ENCODE data around the gene PLA2G4E. TPM values are rescaled to one million over a fixed set of nuclear protein-coding genes. Genes with fewer than 3 reads are reported as not detected.

PLA2G4E gene
- total and polyA plus RNA-seq, 7 donors = 0.13 TPM; not detected in 6

- WGBS, 2 donors = 86 to 96% methylated on average over 4 of the region's 4 CpGs
- no peak for DNase-seq
- intact Hi-C loops (cut with DNase I) = no loop called here
- H3K4me1 ChIP-seq = no peaks in the 10 kb centered on the region
- no peaks in the 10 kb centered on the region for H3K9me3 ChIP-seq
- H3K36me3 ChIP-seq = no peaks in the 10 kb centered on the region
- H3K27me3 ChIP-seq = no peaks in the 10 kb centered on the region
- H3K4me3 ChIP-seq = no peak overlapping the region
- no peak overlapping the region for H3K27ac ChIP-seq
- TF ChIP-seq POLR2A (IDR thresholded peaks at IDR 0.05) (no peak), POLR2AphosphoS5 (IDR thresholded peaks at IDR 0.05) (no peak), EP300 (IDR thresholded peaks at IDR 0.05) (no peak), CTCF (IDR thresholded peaks at IDR 0.05) (no peak)
These were observed 6.4 kb downstream of the PLA2G4E start for GRCh38 chr15:42014406-42014805.

DNA sequence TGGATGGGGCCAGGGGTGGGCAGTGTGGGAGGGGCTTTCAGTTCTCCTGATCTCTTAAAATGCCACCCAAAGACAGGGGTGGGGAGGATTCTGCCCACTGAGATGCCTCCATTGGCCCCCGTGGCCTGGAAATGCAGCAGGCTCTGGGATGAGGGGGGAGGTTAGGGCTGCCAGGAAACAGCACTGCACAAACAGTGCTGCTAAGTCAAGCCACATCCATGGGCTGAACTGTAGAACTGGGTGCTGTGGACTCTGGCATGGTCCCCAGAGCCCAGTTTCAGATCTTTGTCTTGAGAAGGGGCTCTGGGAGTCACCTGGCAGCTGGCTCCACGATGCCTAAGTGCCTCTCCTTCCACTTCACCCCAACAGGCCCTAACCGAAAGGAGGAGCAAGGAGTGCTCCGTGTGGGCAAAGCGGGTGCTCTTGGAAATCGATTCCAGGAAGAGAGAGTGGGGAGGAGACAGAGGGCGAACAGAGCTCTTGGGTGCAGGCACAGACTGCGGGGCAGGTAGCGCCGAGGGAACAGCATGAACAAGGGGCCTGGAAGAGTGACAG lies 7.8 kb downstream of the PLA2G4E start:
- TF ChIP-seq POLR2A (IDR thresholded peaks at IDR 0.05) (no peak), CTCF (IDR thresholded peaks at IDR 0.05) (no peak), EP300 (IDR thresholded peaks at IDR 0.05) (no peak), POLR2AphosphoS5 (IDR thresholded peaks at IDR 0.05) (no peak)
- intact Hi-C loops (cut with DNase I) = no loop called here
- Histone ChIP-seq H3K4me1 (no peaks in the 10 kb centered on the region), H3K9me3 (no peaks in the 10 kb centered on the region), H3K4me3 (no peak overlapping the region), H3K27me3 (no peaks in the 10 kb centered on the region), H3K27ac (no peak overlapping the region), H3K36me3 (no peaks in the 10 kb centered on the region)
- no peak for DNase-seq
- 91 to 95% methylated on average over 10 of the region's 10 CpGs for WGBS, 2 donors

DNA sequence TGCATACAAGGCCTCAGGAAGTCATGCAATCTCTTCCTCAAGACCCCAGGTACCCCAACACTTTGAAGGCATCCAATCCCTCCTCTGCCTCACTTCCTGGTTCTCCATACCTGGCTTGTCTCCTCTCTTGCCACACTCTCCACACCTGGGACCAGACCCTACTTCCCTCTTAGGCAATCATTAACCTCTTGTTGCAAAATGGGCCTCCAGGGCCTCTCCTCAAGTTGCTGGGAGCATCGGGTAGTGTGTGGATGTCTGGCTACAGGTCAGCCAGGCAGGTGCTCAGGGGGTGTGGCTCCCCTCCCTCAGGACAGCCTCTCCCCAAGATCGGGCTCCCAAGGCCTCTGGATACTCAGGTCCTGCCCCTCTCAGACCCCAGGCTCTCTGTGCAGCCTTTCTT lies 8.6 kb downstream of the PLA2G4E start:
- Histone ChIP-seq H3K9me3 (no peaks in the 10 kb centered on the region), H3K27me3 (no peaks in the 10 kb centered on the region), H3K27ac (no peak overlapping the region), H3K36me3 (no peaks in the 10 kb centered on the region), H3K4me3 (no peak overlapping the region), H3K4me1 (no peaks in the 10 kb centered on the region)
- TF ChIP-seq POLR2AphosphoS5 (IDR thresholded peaks at IDR 0.05) = no peak
- intact Hi-C loops (cut with DNase I) = no loop called here
- 15 to 64% methylated on average over 2 of the region's 2 CpGs for WGBS, 2 donors
- no peak for DNase-seq

DNA sequence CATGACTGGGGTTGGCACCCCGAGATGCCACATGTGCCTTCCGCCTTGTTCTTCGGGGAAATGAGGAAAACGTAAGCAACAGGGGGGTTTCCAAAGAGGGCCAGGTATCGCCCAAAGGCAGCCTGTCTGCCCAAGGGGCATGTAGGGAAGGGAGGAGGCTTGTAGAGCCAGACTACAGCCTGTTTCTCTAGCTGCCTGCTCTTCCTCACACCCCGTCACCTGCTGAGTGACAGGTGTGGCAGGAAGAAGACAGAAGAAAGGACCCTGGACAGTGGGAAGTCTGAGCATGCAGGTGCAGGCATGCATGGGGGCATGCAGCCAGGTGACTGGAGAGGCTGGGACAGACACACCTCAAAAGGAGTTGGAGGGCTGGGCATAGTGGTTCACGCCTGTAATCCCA lies 9.8 kb downstream of the PLA2G4E start:
- H3K36me3 ChIP-seq = no peaks in the 10 kb centered on the region
- no peak for DNase-seq
- H3K27ac ChIP-seq = no peak overlapping the region
- TF ChIP-seq POLR2AphosphoS5 (IDR thresholded peaks at IDR 0.05) = no peak
- no peak for TF ChIP-seq CTCF (IDR thresholded peaks at IDR 0.05)
- TF ChIP-seq POLR2A (IDR thresholded peaks at IDR 0.05) = no peak
- TF ChIP-seq EP300 (IDR thresholded peaks at IDR 0.05) = no peak
- H3K9me3 ChIP-seq = no peaks in the 10 kb centered on the region
- no peaks in the 10 kb centered on the region for H3K4me1 ChIP-seq
- no peaks in the 10 kb centered on the region for H3K27me3 ChIP-seq
- intact Hi-C loops (cut with DNase I) = no loop called here
- 85 to 88% methylated on average over 7 of the region's 7 CpGs for WGBS, 2 donors
- H3K4me3 ChIP-seq = no peak overlapping the region

DNA sequence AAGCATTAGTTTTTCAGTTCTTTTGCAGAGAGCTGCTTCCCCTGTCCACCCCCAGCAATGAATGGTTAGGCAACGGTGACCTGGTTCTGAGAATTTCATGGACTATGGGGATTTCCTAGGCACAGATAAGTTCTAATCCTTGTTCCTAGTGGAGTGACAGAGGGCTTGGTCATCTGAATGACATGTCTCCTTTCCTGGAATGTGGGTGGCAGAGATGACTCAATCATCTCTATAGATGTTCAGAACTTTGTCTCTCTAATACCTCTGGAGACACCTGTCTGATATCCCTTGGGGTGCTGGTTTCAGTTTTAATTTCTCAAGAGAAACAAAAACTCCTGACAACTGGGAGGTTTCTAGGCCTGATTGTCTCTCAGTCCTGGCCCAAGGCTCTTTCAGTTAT lies 10.4 kb downstream of the PLA2G4E start:
- Histone ChIP-seq H3K4me1 (no peaks in the 10 kb centered on the region), H3K36me3 (no peaks in the 10 kb centered on the region), H3K4me3 (no peak overlapping the region), H3K9me3 (no peaks in the 10 kb centered on the region), H3K27ac (no peak overlapping the region), H3K27me3 (no peaks in the 10 kb centered on the region)
- intact Hi-C loops (cut with DNase I) = no loop called here
- no peak for TF ChIP-seq CTCF (IDR thresholded peaks at IDR 0.05)
- TF ChIP-seq EP300 (IDR thresholded peaks at IDR 0.05) = no peak
- no peak for TF ChIP-seq POLR2AphosphoS5 (IDR thresholded peaks at IDR 0.05)
- TF ChIP-seq POLR2A (IDR thresholded peaks at IDR 0.05) = no peak
- WGBS, 2 donors = 81% methylated on average over 1 of the region's 1 CpG
- no peak for DNase-seq
